GM12878 (cell line): ENCODE results near the gene SEMA3D. TPM values are rescaled to one million over a fixed set of nuclear protein-coding genes. Genes with fewer than 3 reads are reported as not detected.

ENCODE experiments used
- ATAC-seq: fragments of 200-7000 bp; cut with Tn5 transposase; 3 replicates; pipeline ENCODE4 v1.9.1; 2020; ENCODE audit warnings: mild to moderate bottlenecking, moderate library complexity
- BruUV-seq: library from RNA; stranded (reverse); fragments of 400-500 nt; replicated peaks from 2 replicates; lab custom pipeline; 2021; lab: Mats Ljungman, UMichigan
- CTCF ChIA-PET: fragments of 300-600 bp; sonication (Branson Sonifier 250); formaldehyde crosslinking; extraction: SDS; loops from one replicate; lab custom pipeline; 2021; ENCODE audit warnings: inconsistent platforms; lab: Yijun Ruan, JAX
- POLR2A ChIA-PET: fragments of 350-600 bp; formaldehyde crosslinking; extraction: SDS; loops from one replicate; lab custom pipeline; 2021; ENCODE audit warnings: inconsistent platforms; lab: Charles Lee
- RAD21 ChIA-PET: fragments of 300-600 bp; sonication (Branson Sonifier 250); formaldehyde crosslinking; loops from one replicate; lab custom pipeline; 2023; ENCODE audit warnings: antibody characterized with exemption; ENCODE audit not compliant: unreplicated experiment; lab: Charles Lee
- SMC1A ChIA-PET: fragments of 300-600 bp; sonication (Branson Sonifier 250); formaldehyde crosslinking; loops from one replicate; lab custom pipeline; 2023; ENCODE audit not compliant: unreplicated experiment, uncharacterized antibody; lab: Charles Lee
- DNase-seq: peaks from one replicate; pipeline ENCODE4 v3.0.0-alpha.2; 2011; ENCODE audit warnings: low read depth, low spot score
- FAIRE-seq: peaks from 3 replicates; lab custom pipeline; 2011; peaks lifted over from hg19 to GRCh38; lab: Jason Lieb, UNC
- H2AFZ ChIP-seq: 2 replicates; pipeline ENCODE4 v1.6.0; 2011; ENCODE audit warnings: low read depth, low read length, control low read depth; ENCODE audit not compliant: control insufficient read depth
- H3K27ac ChIP-seq: 2 replicates; pipeline ENCODE4 v1.5.1; 2011; ENCODE audit warnings: control low read depth; ENCODE audit not compliant: control insufficient read depth, insufficient read depth
- H3K27me3 ChIP-seq, 2 experiments: replicated peaks in 1 of 2; 2 replicates each; pipeline versions ENCODE4 v1.6.0 to v1.6.1; 2011; ENCODE audit warnings: low read length in 1 of 2; ENCODE audit not compliant: control insufficient read depth in 2 of 2, insufficient read depth in 2 of 2
- H3K36me3 ChIP-seq, 2 experiments: 2 replicates each; pipeline ENCODE4 v1.5.1; 2011; ENCODE audit warnings: low read length in 1 of 2; ENCODE audit not compliant: control insufficient read depth in 2 of 2, insufficient read depth in 2 of 2
- H3K4me1 ChIP-seq: 2 replicates; pipeline ENCODE4 v1.6.1; 2011; ENCODE audit warnings: mild to moderate bottlenecking, low read length, moderate library complexity, mixed read lengths; ENCODE audit not compliant: control insufficient read depth, insufficient read depth
- H3K4me2 ChIP-seq: 2 replicates; pipeline ENCODE4 v1.6.0; 2011; ENCODE audit warnings: control low read depth; ENCODE audit not compliant: control insufficient read depth, insufficient read depth
- H3K4me3 ChIP-seq: fragments of 200-600 bp; sonication (generic); 2 replicates; pipeline ENCODE4 v1.5.1; 2016
- H3K79me2 ChIP-seq: 2 replicates; pipeline ENCODE4 v1.6.0; 2011; ENCODE audit warnings: low read length; ENCODE audit not compliant: control insufficient read depth, insufficient read depth
- H3K9ac ChIP-seq: 2 replicates; pipeline ENCODE4 v1.8.0; 2011; ENCODE audit warnings: low read length, control low read depth, mixed read lengths; ENCODE audit not compliant: control insufficient read depth, insufficient read depth
- H3K9me3 ChIP-seq: replicated peaks from 3 replicates; pipeline ENCODE4 v1.5.1; 2011; ENCODE audit warnings: mild to moderate bottlenecking, low read length; ENCODE audit not compliant: control insufficient read depth, insufficient read depth
- H4K20me1 ChIP-seq: 2 replicates; pipeline ENCODE4 v1.6.0; 2011; ENCODE audit not compliant: control insufficient read depth, insufficient read depth
- CBX5 ChIP-seq: sonication (generic); IDR thresholded peaks from 2 replicates; pipeline ENCODE4 v1.6.1; 2016; ENCODE audit warnings: low read depth, moderate library complexity, mild to moderate bottlenecking, inconsistent platforms
- CUX1 ChIP-seq: IDR thresholded peaks from 2 replicates; pipeline ENCODE4 v1.6.1; 2012; ENCODE audit warnings: improper control_type of control experiment, low read depth, low read length; ENCODE audit not compliant: insufficient replicate concordance
- E2F4 ChIP-seq: IDR thresholded peaks from 2 replicates; pipeline ENCODE4 v1.6.1; 2012; ENCODE audit warnings: low read depth, low read length, improper control_type of control experiment
- HDGF ChIP-seq: fragments of 450-650 bp; IDR thresholded peaks from 2 replicates; pipeline ENCODE4 v1.6.1; 2016; ENCODE audit warnings: antibody characterized with exemption
- JUND ChIP-seq: IDR thresholded peaks from 2 replicates; pipeline ENCODE4 v1.6.1; 2012; ENCODE audit warnings: low read depth, mild to moderate bottlenecking, low read length, improper control_type of control experiment, moderate library complexity
- KAT2A ChIP-seq: conservative IDR thresholded peaks from 2 replicates; pipeline ENCODE4 v1.6.1; 2011; ENCODE audit warnings: low read depth, low read length; ENCODE audit not compliant: control insufficient read depth
- KDM1A ChIP-seq: fragments of 200-600 bp; sonication (generic); IDR thresholded peaks from 2 replicates; pipeline ENCODE4 v1.6.1; 2016; ENCODE audit warnings: borderline replicate concordance
- NR2F1 ChIP-seq: fragments of 450-650 bp; conservative IDR thresholded peaks from 2 replicates; pipeline ENCODE4 v1.6.1; 2017; ENCODE audit warnings: mild to moderate bottlenecking
- PAX5 ChIP-seq: IDR thresholded peaks from 2 replicates; pipeline ENCODE4 v1.6.1; 2011; ENCODE audit warnings: low read depth, low read length, borderline replicate concordance
- POLR2AphosphoS5 ChIP-seq: IDR thresholded peaks from 2 replicates; pipeline ENCODE4 v1.6.1; 2011; ENCODE audit warnings: mild to moderate bottlenecking, low read length, inconsistent platforms
- SIX5 ChIP-seq: IDR thresholded peaks from 2 replicates; pipeline ENCODE4 v1.6.1; 2011; ENCODE audit warnings: mild to moderate bottlenecking, low read depth, low read length, moderate library complexity; ENCODE audit not compliant: severe bottlenecking
- SREBF1 ChIP-seq: IDR thresholded peaks from 2 replicates; pipeline ENCODE4 v1.6.1; 2012; ENCODE audit warnings: mild to moderate bottlenecking, low read length
- STAT3 ChIP-seq: IDR thresholded peaks from 2 replicates; pipeline ENCODE4 v1.6.1; 2011; ENCODE audit warnings: low read depth, low read length, improper control_type of control experiment
- TCF7 ChIP-seq: IDR thresholded peaks from 2 replicates; pipeline ENCODE4 v1.6.1; 2014; ENCODE audit warnings: antibody characterized with exemption, borderline replicate concordance
- ZBTB11 ChIP-seq: fragments of 450-650 bp; formaldehyde crosslinking; IDR thresholded peaks from 2 replicates; pipeline ENCODE4 v1.5.0; 2022; ENCODE audit warnings: mild to moderate bottlenecking, missing genetic modification characterization
- ZNF217 ChIP-seq: fragments of 450-650 bp; IDR thresholded peaks from 2 replicates; pipeline ENCODE4 v1.6.1; 2017; ENCODE audit warnings: antibody characterized with exemption, mild to moderate bottlenecking
- WGBS: methylation state at CpG from one replicate; pipeline ENCODE4 v1.1.6; 2016; ENCODE audit warnings: low lambda C conversion rate; ENCODE audit not compliant: insufficient replicate concordance, insufficient coverage; ENCODE audit errors: missing lambda C conversion rate; 5-methylcytosine and 5-hydroxymethylcytosine counted together
- in situ Hi-C: fragments of 300-500 bp; cut with MboI; formaldehyde crosslinking; loops from 9 replicates; pipeline ENCODE4 v1.14.3; 2018; ENCODE audit warnings: mixed read lengths
- intact Hi-C: fragments of 100-400 bp; cut with micrococcal nuclease; formaldehyde crosslinking; loops from one replicate; pipeline ENCODE4 v1.14.2; 2022; ENCODE audit not compliant: unreplicated experiment
- polyA plus RNA-seq, 11 experiments: library from polyadenylated mRNA; depleted of rRNA in 4 of 11; unstranded in 6 of 11; stranded (reverse) in 5 of 11; fragments of >200 nt; fragmentation: Nextera tagmentation in 4 of 11; fragmentation: Illumina TruSeq in 1 of 11; extraction: Ambion mirVana in 4 of 11; extraction: Trizol in 1 of 11; gene quantifications; 1 replicate in 1 of 11; 2 replicates in 10 of 11; pipeline versions ENCODE4 v1.2.1 to v1.2.3, GENCODE V29; 2011 to 2016; ENCODE audit warnings: inconsistent platforms in 2 of 11, missing spikeins in 2 of 11, low read depth in 1 of 11
- total RNA-seq, 4 experiments: library from RNA; depleted of rRNA in 3 of 4; stranded (reverse); fragments of >200 nt in 3 of 4; fragmentation: Illumina TruSeq in 1 of 4; extraction: Trizol in 1 of 4; gene quantifications; 2 replicates each; pipeline versions ENCODE4 v1.2.1 to v1.2.3, GENCODE V29; 2013 to 2021

Gene SEMA3D
- total and polyA plus RNA-seq, 10 of the 15 experiments (the other 5 are each of a cell fraction or from before 2014, with no cell fraction given) = 0.04 TPM; not detected in 9

GRCh38 chr7:85213500-85213899, 26.6 kb upstream of the SEMA3D start:
- Histone ChIP-seq H3K4me3 (no peak overlapping the region), H3K4me2 (no peak overlapping the region), H4K20me1 (no peaks in the 10 kb centered on the region), H3K27ac (no peak overlapping the region), H3K9ac (no peak overlapping the region), H3K4me1 (no peaks in the 10 kb centered on the region), H2AFZ (no peak overlapping the region), H3K36me3 (no peaks in the 10 kb centered on the region), H3K79me2 (no peaks in the 10 kb centered on the region), H3K9me3 (no peaks in the 10 kb centered on the region), H3K27me3 (no peaks in the 10 kb centered on the region)
- in situ Hi-C loops = no loop called here
- no peak for FAIRE-seq
- CTCF ChIA-PET = interaction anchor here (1.2 kb wide), 1 partner anchor 11 kb away, joined by 3 read pairs; no protein-coding TSS in a partner anchor
- intact Hi-C loops = no loop called here
- ATAC-seq = no peak
- SMC1A ChIA-PET = interaction anchor here (1.2 kb wide), 1 partner anchor 10 kb away, joined by 4 read pairs; no protein-coding TSS in a partner anchor
- 0% methylated on average over 1 of the region's 1 CpG for WGBS
- RAD21 ChIA-PET = no interaction called here
- BruUV-seq = no TSS peak
- TF ChIP-seq PAX5 = no peak
- TF ChIP-seq SREBF1 = no peak
- no peak for TF ChIP-seq POLR2AphosphoS5
- no peak for TF ChIP-seq CUX1
- no peak for TF ChIP-seq ZNF217
- no peak for TF ChIP-seq TCF7
- TF ChIP-seq KAT2A = no peak
- TF ChIP-seq HDGF = no peak
- TF ChIP-seq STAT3 = no peak
- no peak for TF ChIP-seq KDM1A
- TF ChIP-seq E2F4 = no peak
- no peak for TF ChIP-seq SIX5
- TF ChIP-seq CBX5 = no peak
- no peak for TF ChIP-seq NR2F1
- no peak for TF ChIP-seq JUND
- TF ChIP-seq ZBTB11 = no peak
- no peak for DNase-seq
- POLR2A ChIA-PET = interaction anchor here (0.6 kb wide), 1 partner anchor 1053 kb away, joined by 3 read pairs; no protein-coding TSS in a partner anchor
